Hematopoietic multipotent progenitor cell treated with erythropoietin and hydrocortisone succinate and interleukin-3 and kit ligand, for 6 days (in vitro differentiated cells): Measurements from ENCODE around the gene IMPDH2.

ENCODE experiments used
- DNase-seq: peaks from one replicate; pipeline ENCODE4 v3.0.0-alpha.2; 2015

The IMPDH2 gene

DNA sequence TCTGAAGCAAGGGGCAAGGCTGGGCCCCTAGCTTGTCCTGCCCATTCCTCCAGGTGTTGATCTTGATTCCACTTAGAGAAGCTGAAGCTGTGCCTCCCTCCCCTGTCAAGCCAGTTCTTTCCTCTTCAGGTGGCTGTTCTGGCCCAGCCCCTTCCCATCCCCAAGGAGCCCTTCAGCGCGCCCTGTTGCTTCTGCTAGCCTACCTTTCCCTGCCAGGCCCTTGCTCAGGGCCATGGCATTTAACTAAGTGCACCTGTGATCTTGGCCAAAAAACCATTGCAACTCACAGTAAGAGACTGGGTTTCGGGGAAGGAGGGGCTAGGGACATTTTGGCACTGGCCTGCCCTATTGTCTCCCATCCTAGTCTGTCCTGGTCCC, 23.9 kb downstream of the IMPDH2 start:
- no peak for DNase-seq

DNA sequence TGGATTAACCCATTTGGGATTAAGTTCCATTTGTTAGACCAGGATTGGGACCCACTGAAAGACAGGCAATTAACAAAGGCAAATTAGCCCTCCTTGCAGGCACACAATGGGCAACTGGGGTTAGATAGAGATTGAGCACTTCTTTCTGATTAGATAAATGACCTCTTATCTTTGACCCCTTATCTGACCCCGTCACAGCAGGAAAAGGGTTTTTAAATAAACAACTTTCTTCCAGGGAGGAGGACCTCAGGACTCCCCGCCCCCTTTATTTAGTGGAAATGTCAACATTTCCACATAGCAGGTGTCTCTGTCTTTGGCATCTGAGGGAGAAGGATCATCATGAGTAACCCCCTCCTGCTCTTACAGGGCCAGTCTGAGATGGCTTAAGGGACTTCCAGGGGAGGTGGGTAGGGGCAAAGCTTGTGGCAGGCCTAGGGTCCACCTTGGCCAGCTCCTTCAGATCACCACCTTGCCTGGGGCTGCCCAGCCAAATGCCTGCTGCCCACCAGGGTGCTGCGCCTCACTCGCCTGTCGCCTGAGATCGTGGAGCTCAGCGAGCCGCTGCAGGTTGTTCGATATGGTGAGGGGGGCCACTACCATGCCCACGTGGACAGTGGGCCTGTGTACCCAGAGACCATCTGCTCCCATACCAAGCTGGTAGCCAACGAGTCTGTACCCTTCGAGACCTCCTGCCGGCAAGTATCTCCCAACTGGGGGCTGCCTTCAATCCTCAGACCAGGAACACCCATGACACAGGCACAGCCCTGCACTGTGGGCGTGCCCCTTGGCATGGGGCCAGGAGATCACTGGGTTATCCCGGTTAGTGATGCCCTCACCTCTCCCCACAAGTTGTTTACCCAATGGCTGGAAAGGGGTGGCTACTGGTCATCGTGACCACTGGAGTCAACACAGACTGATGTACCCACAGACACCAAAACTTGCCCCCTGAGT, 24.6 kb downstream of the IMPDH2 start:
- DNase-seq, result peak; percentile 83

DNA sequence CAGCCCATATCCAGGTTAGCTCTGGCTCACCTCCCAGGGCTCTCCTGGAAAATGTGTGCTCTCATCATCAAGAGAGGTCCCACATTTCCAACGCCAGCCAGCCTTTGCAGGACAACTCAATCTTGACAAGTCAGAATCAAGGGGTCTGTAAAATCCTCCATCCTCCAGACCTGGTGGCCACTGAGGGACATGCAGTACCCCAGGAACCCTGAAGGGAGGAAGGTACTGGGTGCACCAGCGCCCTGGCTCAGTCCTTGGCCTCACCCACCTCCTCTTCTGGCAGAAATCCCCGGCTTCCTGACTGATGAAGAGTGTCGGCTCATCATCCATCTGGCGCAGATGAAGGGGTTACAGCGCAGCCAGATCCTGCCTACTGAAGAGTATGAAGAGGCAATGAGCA, 28.0 kb downstream of the IMPDH2 start:
- no peak for DNase-seq

DNA sequence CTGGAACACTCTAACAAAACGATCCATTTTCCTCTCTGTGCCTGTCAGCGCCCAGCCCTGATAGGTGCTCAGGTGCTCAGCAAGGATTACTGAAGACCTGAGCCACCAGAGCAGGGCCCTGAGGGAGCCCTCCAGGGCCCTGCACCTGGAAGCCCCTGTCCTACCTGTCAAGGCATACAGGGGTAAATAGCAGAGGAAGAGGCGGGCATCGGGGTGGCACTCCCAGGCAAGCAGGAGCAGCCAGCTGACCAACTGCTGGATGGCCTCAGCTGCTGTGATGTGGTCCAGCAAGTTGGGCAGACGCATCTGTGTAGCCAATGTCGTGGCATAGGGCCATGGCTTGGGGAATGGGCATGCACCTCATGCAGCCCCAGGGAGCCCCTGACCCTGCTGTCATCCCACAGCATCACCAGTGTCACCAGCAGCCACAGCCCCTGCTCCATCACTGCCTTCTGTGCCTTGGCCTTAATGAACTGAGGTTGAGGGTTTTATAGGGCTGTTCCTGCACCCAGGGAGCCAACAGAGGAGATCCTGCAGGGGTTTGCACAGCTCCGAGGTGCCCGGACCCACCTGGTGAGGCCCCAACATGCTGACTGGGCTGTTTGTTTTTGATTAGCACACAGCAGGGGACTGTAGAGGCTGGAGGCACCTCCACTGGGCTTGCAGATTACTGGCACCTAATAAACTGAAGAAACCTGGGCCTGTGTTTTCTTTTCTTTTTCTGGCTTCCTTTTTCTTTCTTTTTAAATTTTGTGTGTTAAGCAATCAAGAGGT, 29.9 kb downstream of the IMPDH2 start:
- no peak for DNase-seq

DNA sequence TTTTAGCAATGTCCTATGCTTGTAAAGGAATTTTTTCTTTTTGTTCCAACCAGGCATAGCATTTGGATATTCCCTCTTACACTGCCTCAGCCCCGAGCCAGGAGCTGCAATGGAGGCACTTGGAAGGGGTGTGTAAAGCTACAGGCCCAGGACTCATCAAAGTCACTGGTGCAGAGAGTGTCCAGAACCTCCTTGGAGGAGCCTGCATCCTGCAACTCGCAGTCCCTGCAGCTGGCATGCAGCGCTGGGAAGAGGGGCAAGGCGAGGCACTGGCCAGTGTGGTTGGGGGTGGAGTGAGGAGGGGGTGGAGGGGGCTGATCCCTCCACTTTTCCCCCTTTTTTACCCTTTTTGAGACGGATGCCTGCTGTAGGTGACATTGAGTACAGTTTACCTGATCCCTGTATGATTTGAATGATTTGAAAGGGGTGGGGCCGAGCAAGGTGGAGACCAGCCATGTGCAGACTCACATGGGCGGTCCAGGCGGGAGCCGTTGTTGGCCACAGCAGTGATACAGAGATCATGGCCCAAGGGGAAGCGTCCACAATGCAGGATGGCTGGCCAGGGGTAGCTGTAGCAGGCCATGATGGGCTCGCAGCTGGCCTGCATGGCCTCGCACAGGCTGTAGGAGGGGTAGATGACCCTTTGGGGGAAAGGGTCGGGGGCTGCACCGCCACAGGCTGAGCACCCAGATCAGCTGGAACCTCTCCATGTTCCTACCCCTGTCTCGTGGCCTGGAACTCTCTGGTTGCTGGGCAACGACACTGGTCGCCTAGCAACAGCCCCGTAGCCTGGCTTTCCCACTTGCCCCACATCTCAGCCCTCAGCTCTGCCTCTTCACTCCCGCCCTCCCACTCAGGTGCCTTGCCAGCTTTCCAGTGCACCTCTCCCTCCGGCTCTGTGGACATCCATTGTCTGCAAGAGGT, 31.2 kb downstream of the IMPDH2 start:
- no peak for DNase-seq

DNA sequence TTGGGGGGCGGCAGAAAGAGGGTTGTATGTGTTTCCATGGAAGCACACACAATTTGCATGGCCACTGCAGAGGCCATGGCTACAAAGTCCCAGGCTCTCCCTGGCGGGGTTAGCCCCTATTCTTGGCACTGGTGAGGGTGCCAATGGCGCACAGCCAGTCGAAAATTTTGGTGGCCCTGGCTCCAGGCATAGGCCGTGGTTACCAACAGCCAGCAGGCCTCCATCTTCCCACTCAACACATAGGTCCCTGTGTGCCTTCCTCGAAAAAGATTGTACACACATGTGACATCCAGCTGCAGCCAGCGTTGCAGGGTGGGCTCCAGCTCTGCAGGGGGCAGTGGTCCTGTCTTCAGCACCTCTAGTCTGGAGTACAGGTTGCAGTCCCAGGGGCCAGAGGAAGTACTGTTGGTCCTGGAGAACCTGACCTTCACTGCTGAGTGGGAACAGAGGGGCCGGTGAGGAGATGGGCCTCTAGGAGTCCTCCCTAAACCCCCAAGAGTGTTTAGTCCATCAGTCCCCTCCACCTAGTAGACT, 32.0 kb downstream of the IMPDH2 start:
- no peak for DNase-seq

DNA sequence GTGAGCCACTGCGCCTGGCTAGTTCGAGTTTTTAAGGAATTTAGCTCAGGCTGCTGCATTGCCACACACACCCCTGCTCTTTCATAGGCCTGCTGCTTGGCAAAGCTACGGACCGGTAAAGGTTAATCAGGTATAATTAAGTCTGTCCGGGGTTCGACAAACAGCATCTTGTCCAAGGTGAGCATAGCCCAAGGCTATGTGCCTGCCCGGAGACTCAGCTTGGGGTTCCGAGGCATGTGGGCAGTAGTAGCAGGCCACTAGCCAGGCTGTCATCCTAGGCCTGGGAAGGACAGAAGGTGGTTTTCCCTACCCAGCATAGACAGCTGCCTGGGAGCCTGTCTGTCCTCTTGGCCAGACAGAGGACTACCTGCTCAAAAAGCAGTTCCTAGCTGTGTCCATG, 32.6 kb downstream of the IMPDH2 start:
- no peak for DNase-seq

DNA sequence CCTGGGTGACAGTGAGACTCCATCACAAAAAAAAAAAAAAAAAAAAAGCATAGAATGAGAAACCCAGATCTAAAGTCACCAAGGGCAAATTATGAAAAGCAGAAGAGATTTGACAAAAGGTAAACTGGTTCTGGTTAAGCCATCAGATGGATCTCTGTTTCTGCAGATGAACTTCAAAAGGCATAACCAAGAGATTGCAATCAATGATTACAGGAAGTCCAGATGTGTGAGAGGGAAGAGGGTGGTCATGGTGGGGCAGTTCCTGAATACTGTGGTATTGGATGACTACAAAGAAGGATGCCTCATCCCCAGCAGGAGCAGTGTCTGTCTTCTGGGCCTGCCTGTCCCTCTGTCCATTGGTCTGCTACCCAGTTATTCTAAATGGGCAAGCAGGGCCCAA, 35.4 kb downstream of the IMPDH2 start:
- no peak for DNase-seq

DNA sequence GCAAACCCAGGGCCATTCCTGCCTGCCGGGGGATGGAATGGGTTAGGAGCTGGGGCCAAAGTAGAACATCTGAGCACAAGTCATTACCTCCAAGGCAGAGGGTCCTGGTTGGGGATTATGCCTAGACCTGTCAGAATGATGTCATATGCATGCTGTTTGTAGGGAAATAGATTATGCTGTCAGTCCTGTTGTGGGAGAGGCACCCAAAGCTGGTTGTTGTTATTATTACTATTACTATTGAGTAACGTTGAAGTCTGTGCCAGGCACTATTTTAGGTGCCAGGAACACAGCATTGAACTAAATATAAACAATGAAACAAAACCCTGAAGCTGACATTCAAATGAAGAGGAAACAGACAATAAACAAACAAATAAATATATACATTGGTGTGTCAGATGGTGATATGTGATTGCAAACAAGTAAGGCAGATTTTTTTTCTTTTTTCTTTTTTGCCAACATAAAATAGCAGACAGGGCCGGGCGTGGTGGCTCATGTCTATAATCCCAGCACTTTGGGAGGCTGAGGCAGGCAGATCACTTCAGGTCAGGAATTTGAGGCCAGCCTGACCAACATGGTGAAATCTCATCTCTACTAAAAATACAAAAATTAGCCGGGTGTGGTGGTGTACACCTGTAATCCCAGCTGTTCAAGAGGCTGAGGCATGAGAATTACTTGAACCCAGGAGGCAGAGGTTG, 37.2 kb downstream of the IMPDH2 start:
- no peak for DNase-seq

DNA sequence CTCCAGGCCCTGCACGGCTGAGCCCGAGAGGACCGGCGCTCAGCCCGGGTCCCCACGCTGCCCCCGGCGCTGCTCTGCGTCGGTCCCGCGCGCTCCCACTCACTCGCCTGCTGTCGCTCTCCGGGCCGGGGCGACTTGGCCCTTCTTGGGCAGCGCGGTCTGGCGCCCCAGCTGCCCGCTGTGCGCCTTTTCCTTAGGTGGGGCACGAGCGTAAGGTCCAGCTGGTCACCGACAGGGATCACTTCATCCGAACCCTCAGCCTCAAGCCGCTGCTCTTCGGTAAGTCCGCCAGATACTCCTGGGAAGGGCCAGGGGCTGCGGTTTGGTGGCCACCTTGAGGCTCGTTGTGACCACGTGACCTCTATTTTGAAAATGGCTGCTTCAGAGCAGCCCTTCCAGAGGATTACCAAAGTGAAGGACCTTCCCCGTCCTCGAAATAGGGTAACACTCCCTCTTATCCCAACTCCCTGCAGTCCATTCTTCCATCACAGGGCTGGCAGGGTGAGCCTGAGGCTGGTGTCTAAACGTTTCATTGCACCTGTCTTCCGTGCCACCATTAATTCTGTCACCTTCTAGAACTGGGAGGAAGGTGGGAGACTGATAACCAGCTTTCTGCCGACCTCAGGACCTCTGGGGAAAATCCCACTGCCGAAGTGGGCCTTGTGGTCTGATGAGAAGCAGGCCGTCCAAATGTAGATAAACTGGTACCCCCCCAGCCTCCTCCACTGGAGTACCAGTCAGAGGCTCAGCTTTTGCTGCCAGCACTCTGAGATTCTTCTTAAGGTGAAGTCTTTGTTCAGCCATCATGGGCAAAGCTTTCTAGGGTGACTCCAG, 38.3 kb downstream of the IMPDH2 start:
- peak; percentile 74 for DNase-seq

DNA sequence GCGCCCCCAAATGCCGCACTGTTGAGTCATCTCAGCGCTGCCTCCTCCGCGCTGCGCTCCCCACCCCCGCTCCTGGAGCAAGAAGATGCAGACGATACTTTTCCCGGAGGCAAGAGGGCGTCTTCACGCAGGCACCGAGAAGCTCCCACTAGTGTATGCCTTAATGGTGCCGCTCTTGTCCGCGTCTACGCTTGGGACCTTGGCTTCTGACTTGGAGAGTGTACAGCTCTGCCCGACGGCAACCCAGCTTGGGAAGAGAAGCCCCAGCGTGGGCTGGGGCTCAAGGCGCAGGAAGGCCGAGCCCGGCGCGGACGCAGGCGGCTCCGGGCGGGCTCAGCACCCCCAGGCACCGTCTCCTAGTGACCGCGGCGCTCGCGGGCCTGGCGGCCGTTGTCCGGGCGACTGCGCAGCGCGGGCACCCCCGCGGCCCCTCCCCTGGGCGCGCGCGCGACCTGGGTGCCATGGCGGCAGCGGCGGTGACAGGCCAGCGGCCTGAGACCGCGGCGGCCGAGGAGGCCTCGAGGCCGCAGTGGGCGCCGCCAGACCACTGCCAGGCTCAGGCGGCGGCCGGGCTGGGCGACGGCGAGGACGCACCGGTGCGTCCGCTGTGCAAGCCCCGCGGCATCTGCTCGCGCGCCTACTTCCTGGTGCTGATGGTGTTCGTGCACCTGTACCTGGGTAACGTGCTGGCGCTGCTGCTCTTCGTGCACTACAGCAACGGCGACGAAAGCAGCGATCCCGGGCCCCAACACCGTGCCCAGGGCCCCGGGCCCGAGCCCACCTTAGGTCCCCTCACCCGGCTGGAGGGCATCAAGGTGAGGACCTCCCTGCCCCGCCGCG, 39.2 kb downstream of the IMPDH2 start, which contains the start of gene P4HTM:
TSS of gene P4HTM (plus strand) at position 446 of the 840 bp plus-strand sequence. CDS start at position 462, 16 bp downstream.
- DNase-seq, result peak; percentile 92

DNA sequence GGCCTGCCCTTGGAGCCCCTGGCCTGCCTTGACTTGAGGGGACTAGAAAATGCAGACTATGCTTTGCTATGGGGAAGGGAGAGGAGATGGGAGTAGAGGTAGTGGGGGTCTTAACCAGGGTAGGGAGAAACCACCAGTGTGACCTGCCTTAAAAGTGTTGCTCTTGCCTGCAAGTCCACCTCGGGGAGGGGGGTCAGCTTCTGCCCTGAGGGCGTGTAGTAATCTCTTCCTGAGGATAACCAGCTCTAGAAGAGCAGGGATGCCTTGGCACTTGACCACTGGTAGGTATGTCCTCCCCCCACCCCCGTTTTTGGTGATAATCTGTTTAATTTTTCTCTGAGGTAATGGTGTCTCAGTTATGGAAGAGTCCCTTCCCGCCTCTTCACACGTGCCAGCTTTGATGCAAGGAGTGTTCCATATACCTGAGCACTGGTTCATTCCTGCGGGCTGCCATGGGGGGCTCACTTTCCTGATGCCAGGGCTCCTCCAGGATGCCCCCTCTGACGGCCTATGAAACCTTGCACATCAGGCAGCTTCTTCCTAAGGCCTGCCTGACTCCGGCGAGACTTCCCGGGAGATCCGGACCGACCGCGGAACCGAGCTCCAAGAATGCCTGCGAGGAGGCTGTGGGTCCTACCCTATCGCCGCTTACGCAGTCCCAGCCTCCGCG, 39.9 kb downstream of the IMPDH2 start:
- DNase-seq, result peak; percentile 41

DNA sequence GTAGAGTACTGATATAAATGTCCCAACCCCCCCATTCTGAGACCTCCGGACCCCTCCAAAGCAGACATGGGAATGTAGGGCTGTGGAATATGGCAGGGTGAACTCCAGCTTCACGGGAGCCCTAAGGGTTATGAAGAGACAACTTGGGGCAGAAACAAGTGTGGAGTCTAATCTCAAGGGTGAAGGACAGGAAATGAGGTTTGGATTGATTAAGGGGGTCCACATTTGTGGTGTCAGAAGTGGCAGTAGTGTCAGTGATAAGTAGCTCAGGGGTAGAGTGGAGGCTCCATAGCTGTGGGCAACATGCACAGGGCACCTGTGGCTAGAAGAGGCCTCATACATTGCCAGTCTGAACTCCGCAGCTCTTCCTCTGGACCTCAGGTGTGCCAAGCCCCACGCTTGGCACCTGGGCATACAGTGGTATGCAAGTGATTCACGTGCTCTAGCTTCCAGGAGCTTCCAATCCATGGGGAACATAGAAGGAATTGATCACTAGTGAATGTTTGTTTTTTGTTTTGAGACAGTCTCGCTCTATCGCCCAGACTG, 43.3 kb downstream of the IMPDH2 start:
- no peak for DNase-seq

DNA sequence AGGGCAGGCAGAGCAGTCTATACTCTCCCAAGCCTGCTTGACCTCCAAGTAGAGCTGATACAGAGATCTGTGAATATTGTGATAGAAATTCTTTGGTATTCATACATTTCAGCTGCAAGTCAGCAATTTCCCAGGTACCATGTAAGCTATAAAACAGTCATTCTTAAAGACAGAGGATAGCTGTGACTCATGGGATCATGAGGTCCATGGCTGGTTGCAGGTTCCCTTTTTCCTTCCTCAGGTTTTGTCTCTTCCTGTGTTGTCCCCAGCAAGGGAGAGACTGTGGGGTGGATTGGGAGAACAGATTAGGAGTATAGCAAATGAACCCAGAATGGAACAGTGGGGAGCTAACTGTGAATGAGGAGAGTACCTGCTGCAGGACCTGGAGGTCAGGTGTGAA, 44.5 kb downstream of the IMPDH2 start:
- no peak for DNase-seq

DNA sequence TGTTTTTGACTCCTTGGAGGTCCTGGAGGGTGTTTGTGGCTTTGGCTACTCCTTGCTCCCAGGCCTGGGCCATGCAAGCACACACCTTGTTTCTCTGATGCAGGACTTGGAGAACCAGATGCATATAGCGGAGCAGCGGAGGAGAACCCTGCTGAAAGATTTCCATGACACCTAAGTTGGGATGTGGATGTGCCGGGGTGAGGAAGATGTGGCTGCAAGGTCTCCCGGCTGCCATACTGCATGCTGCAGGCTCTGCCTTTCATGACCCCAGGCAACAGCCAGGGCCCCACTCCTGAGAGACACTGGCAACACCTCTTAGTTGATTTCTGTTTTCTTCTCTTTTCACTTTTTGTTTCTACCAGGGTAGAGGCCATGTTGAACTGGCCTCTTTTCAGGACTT, 46.1 kb downstream of the IMPDH2 start:
- no peak for DNase-seq

DNA sequence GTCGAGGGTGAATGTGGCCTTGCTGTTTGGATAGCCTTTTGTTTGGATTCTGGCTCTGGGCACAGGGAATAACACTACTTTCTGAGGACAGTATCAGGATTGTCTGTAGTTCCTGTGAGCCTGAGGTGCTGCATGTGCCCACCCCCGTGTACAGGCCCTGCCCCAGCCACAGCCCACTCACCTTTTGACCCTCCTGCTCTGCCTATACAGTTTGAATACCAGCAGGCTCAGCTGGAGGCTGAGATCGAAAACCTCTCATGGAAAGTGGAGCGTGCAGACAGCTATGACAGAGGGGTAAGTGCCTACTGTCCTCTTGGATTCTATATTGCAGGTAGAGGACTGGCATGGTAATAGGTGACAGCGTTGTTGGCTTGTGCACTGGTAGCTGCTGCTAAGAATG, 46.5 kb downstream of the IMPDH2 start:
- DNase-seq, result no peak

DNA sequence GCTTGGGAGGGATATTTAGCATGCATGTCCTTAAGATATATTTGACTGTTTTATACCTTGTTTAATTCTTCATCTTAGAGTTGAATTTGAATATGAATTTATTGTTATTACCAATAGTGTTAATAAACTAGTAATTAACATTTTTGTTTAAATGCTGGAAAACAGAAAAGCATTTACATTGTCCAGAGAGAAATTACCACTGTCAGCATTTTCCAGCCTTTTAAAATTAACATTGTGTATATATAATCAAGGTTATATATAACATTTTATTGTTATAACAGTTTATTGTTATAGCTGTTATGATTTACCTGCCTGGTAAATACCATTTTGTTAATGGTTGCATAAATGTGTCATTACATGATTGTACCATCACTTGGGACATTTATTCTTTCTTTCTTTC, 47.2 kb downstream of the IMPDH2 start:
- DNase-seq, result no peak

DNA sequence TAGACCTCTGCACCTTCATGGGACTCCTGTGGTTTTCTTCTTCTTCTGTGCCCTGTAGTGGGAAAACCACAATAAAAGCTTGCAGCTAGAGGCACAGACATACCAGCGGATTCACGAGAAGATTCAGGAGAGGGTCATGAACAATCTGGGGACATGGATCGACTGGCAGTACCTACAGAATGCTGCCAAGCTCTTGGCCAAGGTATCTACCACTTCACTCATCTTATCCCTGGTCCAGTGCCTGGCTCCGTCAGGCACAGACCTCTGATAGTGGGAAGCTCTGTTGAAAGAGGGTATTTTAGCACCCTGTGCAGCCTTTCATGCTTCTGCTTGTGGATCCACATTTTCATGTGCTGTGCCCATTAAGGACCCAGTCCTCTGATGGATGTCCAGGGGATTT, 48.9 kb downstream of the IMPDH2 start:
- DNase-seq, result no peak

DNA sequence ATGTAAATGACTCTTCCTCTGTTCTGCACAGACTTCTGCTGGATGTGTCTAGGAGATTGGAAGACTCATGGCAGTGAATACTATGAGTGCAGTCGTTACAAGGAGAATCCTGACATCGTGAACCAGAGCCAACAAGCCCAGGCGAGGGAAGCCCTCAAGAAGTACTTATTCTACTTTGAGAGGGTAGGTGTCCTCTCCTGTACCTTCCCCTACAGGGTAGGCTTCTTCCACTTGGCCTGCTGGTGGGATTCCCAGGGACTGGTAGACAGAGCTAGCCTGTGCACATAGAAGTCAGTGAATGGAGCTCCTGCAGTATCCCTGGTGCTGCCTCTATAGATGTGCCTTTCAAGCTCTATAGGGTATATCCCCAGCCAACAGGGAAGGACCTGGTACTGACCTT, 49.7 kb downstream of the IMPDH2 start:
- no peak for DNase-seq
